GM12873 (cell line): Measurements from ENCODE around the gene CYFIP1.

Source experiments
- CTCF ChIP-seq: IDR thresholded peaks from 2 replicates; pipeline ENCODE4 v1.5.1; 2012; ENCODE audit warnings: low read depth, mild to moderate bottlenecking, moderate library complexity, low read length, control low read depth; ENCODE audit not compliant: insufficient read depth; ENCODE audit errors: missing control alignments

CYFIP1 gene

DNA sequence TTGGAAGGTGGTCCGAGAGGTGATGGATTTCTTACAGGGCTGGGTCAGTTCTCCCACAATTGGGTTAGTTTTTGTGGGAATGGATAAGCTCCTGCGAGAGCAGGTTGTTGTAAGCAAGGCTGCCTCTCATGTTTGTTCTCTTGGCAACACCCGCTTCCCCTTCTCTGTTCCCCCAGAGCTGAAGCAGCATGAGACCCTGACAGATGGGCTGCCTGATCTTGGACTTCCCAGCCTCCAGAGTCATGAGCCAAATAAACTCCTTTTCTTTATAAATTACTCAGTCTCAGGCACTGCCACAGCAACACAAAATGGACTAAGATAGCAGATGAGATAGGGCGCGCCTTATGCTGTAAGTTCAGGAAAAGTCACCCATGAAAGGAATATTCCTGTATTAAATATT, 103.1 kb downstream of the CYFIP1 start:
- TF ChIP-seq CTCF: no peak

GRCh38 chr15:22874966-22875365, 105.2 kb downstream of the CYFIP1 start:
- no peak for TF ChIP-seq CTCF

- no peak for TF ChIP-seq CTCF
Measured at GRCh38 chr15:22874256-22874655, 105.9 kb downstream of the CYFIP1 start.

DNA sequence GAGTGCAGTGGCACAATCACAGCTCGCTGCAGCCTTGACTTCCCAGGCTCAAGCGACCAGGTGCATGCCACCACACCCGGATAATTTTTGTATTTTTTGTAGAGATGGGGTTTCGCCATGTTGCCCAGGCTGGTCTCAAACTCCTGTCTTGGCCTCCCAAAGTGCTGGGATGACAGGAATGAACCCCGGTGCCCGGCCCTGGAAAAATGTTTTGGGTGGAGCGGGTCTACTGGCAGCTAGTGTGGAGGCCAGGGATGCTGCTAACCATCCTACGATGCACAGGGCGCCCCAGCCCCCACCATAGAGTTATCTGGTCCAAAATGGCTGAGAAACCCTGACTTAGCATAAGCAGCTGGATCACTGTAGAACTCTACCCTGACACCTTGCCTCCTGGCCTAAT, 106.3 kb downstream of the CYFIP1 start:
- no peak for TF ChIP-seq CTCF

GRCh38 chr15:22872936-22873701, 107.0 kb downstream of the CYFIP1 start:
- no peak for TF ChIP-seq CTCF

DNA sequence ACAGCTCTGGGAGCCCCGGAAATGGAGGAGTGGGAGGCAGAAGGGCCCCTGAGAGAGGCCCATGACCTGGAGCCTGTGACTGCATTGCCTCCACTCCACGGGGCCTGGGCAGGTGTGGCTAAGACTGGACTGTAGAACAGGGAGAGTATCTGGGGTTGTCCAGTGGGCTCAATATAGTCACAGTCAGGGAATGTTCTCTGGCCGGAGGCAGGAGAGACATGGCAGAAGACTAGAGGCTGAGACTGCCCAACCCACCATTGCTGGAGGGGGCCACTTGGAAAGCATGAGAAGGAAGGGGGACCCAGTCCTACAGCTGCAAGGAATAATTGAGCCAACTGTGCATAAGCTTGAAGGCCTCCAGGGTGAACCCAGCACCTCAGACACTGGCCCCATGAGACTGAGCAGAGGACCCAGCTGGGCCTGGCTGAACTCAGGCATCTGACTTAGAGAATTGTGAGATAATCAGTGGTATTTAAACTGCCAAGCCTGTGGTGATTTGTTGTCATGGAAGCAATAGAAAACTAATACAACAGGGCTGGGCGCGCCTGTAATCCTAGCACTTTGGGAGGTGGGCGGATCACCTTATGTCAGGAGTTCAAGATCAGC, 108.6 kb downstream of the CYFIP1 start:
- no peak for TF ChIP-seq CTCF

DNA sequence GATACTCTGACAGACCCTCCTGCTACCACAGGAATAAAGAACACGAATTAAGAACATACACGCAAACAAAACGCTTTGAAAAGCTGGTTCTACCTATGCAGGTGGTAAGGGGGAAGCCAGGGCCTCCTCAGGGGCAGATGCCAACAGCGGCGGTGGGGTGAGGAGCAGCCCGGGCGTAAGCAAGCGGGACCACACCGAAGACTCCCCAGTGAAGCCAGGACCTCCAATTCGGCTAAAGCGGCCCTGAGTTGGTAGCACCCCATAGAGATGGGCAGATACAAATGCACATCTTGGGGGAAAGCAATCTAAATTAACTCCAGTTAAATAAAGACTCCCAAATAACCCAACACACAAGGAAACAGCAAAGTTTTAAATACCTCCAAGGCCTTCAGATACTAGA, 109.3 kb downstream of the CYFIP1 start:
- TF ChIP-seq CTCF: no peak
